Measurements from ENCODE around the gene MEIG1. TPM values are rescaled to one million over a fixed set of nuclear protein-coding genes. Genes with fewer than 3 reads are reported as not detected.

The MEIG1 gene
- total RNA-seq, 1 donor from 2014 or later: not detected

DNA sequence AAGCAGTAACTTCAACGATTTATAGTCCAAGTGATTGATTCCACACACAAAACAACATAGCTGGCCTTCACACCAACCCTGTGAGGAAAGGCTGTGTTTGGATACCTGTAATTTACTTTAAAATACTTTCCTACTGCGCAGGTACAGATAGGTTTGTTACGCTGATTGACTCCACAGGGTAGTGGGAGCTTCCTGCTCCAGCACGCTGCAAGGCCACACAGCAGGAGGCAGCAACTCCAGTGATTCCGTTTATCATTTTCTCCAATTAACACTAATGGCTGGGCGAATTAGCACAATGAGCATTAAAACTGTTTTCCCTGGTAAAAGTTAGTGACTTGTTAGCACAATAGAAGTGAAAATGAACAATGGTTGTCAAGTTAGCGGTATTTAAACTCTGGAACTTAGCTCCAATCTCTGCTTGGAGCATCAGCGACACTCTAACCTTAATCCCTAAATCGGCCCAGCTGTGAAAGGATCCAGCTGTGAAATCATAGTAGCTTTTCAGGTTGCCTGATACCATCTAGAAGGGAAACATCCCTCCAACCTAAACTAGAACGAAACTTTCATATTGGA, 6.3 kb upstream of the MEIG1 start:
- H3K4me3 ChIP-seq: peak overlapping the region; percentile 73
- no peak for DNase-seq
- H3K4me1 ChIP-seq: peaks cover 11% of the 10 kb centered on the region
- peaks cover 2% of the 10 kb centered on the region for H3K36me3 ChIP-seq
- ATAC-seq: no peak
- H3K9me3 ChIP-seq: no peaks in the 10 kb centered on the region
- no peaks in the 10 kb centered on the region for H3K27me3 ChIP-seq
- TF ChIP-seq, protein P1, sequence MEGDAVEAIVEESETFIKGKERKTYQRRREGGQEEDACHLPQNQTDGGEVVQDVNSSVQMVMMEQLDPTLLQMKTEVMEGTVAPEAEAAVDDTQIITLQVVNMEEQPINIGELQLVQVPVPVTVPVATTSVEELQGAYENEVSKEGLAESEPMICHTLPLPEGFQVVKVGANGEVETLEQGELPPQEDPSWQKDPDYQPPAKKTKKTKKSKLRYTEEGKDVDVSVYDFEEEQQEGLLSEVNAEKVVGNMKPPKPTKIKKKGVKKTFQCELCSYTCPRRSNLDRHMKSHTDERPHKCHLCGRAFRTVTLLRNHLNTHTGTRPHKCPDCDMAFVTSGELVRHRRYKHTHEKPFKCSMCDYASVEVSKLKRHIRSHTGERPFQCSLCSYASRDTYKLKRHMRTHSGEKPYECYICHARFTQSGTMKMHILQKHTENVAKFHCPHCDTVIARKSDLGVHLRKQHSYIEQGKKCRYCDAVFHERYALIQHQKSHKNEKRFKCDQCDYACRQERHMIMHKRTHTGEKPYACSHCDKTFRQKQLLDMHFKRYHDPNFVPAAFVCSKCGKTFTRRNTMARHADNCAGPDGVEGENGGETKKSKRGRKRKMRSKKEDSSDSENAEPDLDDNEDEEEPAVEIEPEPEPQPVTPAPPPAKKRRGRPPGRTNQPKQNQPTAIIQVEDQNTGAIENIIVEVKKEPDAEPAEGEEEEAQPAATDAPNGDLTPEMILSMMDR (IDR thresholded peaks at IDR 0.05): no peak
- H3K27ac ChIP-seq: peak overlapping the region; percentile 92
- intact Hi-C loops (cut with DNase I): no loop called here

DNA sequence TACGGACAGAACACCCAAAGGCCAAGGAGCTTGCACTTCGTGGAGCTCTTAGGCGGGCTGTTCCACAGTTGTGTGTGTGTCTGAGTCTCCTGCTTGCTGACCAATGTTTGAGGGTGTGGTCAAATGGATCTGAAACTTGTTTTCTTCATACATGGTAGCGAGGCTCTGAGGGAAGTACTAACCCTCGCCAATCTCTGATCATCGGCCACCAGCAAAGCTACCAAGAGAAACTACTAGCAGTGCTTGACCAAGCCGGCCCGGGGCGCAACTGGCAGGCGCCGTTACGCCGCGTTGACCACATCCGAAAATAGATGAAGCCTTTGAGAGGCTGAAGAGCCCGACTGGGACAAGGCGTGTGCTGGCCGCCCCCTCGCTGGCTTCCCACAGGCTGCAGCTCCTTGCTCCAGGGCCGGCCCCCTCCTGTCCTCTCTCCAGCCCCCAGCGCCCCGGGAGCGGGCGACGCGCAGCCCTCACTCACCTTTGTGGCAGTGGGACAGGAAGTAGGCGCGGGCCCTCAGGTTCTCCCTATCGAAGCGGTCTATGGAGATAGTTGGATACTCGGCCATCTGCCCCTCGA, 5.7 kb upstream of the MEIG1 start:
- peak overlapping the region; percentile 73 for H3K4me3 ChIP-seq
- ATAC-seq (peak; percentile 66), DNase-seq (no peak)
- peak overlapping the region; percentile 92 for H3K27ac ChIP-seq
- H3K9me3 ChIP-seq: no peaks in the 10 kb centered on the region
- peaks cover 11% of the 10 kb centered on the region for H3K4me1 ChIP-seq
- H3K27me3 ChIP-seq: no peaks in the 10 kb centered on the region
- intact Hi-C loops (cut with DNase I): no loop called here
- TF ChIP-seq, protein P1 (IDR thresholded peaks at IDR 0.05): peak; percentile 28
- no peaks in the 10 kb centered on the region for H3K36me3 ChIP-seq

DNA sequence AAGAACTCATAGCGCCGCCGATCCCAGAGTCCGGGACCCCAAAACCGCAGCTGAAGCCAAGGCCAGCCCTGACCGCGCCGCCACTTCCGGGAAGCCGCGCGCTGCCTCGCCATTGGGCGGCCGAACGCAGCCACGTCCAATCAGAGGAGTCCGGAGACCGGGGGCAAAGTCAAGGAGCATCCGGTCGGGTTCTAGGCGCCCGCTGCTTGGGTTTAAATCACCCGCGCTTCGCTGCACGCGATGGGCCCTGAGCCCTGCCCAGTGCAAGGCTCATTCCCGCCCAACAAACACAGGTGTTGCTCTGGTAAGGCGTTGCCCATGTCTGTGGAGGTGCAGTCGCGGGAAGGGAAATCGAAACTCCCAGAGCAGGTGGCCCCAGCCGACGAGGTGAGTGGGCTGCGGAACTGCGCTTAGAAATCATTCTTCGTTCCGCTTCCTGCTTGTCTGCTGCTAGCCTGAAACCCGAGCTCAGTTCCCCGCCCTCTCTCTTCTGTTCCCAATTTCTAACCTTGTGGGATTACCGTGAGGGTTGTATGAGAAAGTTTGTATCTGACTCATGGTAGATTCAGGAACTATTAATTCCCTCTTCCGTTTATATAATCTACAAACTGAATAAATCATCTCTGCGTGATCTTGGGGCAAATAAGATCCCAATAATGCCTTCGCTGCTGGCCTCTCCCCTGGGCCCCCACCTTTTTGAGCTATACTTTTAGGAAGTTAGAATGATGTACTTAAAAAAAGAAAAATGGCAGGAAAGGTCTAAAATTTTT, 5.0 kb upstream of the MEIG1 start, which contains the start of gene DCLRE1C:
DCLRE1C (minus strand) TSS at position 96 of the 770 bp plus-strand sequence; CDS start at position 10, 86 bp downstream.
- H3K36me3 ChIP-seq: no peaks in the 10 kb centered on the region
- peak within 1 kb of the TSS; percentile 73 for H3K4me3 ChIP-seq
- H3K9me3 ChIP-seq: no peaks in the 10 kb centered on the region
- intact Hi-C loops (cut with DNase I): no loop called here
- H3K27ac ChIP-seq: peak within 1 kb of the TSS; percentile 92
- ATAC-seq (peak; percentile 96), DNase-seq (peak; percentile 96)
- TF ChIP-seq, protein P1 (IDR thresholded peaks at IDR 0.05): no peak
- peaks cover 14% of the 10 kb centered on the region for H3K4me1 ChIP-seq
- no peaks in the 10 kb centered on the region for H3K27me3 ChIP-seq

DNA sequence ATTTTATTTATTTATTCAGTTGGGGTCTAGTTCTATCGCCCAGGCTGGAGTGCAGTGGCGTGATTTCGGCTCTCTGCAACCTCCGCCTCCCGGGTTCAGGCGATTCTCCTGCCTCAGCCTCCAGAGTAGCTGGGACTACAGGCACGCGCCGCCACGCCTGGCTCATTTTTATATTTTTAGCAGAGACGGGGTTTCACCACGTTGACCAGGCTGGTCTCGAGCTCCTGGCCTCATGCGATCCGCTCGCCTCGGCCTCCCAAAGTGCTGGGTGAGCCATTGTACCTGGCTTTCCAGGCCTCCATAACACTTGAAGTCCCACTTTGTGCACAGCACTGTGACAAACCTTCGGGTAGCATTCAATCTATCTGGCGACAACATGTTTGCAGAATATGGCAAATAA, 4.3 kb upstream of the MEIG1 start:
- ATAC-seq: no peak
- H3K4me3 ChIP-seq: no peak overlapping the region
- TF ChIP-seq, protein P1 (IDR thresholded peaks at IDR 0.05): no peak
- DNase-seq: no peak
- H3K9me3 ChIP-seq: no peaks in the 10 kb centered on the region
- no peak overlapping the region for H3K27ac ChIP-seq
- peaks cover 14% of the 10 kb centered on the region for H3K4me1 ChIP-seq
- H3K27me3 ChIP-seq: no peaks in the 10 kb centered on the region
- intact Hi-C loops (cut with DNase I): no loop called here
- H3K36me3 ChIP-seq: no peaks in the 10 kb centered on the region

DNA sequence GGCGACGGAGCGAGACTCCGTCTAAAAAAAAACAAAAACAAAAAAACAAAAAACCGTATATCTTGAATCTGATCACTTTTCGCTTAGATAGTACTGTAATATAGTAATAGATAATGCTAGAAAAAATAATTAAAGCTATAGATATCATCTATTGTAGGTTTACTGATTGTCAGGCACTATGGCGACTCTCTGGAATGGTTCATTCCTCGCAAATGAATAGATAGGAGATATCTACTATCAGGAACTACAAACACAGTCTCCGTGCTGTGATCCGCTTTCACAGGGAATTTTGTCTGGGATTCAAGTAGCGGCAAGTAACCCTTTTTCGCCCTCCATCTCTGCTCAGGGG, 342 bp upstream of the MEIG1 start:
- Histone ChIP-seq H3K36me3 (no peaks in the 10 kb centered on the region), H3K27me3 (no peaks in the 10 kb centered on the region), H3K27ac (peak overlapping the region; percentile 92), H3K4me3 (peak overlapping the region; percentile 95), H3K4me1 (peaks cover 3% of the 10 kb centered on the region), H3K9me3 (no peaks in the 10 kb centered on the region)
- intact Hi-C loops (cut with DNase I): no loop called here
- DNase-seq (no peak), ATAC-seq (no peak)
- TF ChIP-seq, protein P1 (IDR thresholded peaks at IDR 0.05): no peak
